ENCODE data around the gene ADH1C. TPM values are rescaled to one million over a fixed set of nuclear protein-coding genes. Genes with fewer than 3 reads are reported as not detected.
"Not testable (repeated sequence)": the region's sequence is repeated elsewhere in the genome, so short reads cannot be mapped to it uniquely, and the experiment has no call there.

The ADH1C gene
- polyA plus RNA-seq, 4 donors = 86.3 to 149 (median 117) TPM

DNA sequence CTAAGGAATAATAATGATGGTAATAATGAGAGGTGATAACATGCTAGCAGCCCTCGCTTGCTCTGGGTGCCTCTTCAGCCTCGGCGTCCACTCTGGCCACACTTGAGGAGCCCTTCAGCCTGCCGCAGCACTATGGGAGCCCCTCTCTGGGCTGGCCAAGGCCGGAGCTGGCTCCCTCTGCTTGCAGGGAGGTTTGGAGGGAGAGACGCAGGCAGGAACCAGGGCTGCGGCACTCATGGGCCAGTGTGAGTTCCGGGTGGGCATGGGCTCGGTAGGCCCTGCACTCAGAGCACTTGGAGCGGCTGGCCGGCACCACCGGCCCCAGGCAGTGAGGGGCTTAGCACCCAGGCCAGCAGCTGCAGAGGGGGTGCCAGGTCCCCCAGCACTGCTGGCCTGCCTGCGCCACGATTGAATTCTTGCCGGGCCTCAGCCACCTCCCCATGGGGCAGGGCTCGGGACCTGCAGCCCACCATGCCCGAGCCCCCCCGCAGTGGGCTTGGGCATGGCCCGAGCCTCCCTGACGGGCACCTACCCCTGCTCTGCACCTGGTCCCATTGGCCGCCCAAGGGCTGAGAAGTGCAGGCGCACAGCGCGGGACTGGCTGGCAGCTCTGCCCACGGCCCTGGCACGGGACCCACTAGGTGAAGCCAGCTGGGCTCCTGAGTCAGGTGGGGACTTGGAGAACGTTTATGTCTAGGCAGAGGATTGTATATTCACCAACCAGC lies 7.1 kb upstream of the ADH1C start:
- DNase-seq (ENCODE audit: low read depth in 4 of 4, low spot score in 2 of 4) = no peak

GRCh38 chr4:99357948-99358347 lies 5.4 kb upstream of the ADH1C start:
- DNase-seq (ENCODE audit: low read depth in 4 of 4, low spot score in 2 of 4) = no peak

- no peak for DNase-seq (ENCODE audit: low read depth in 4 of 4, low spot score in 2 of 4)
Observed at GRCh38 chr4:99356992-99357391, 4.4 kb upstream of the ADH1C start.

GRCh38 chr4:99356149-99356548 lies 3.6 kb upstream of the ADH1C start:
- DNase-seq (ENCODE audit: low read depth in 4 of 4, low spot score in 2 of 4) = not testable (repeated sequence)

GRCh38 chr4:99351487-99351886 lies 1.1 kb downstream of the ADH1C start:
- DNase-seq (ENCODE audit: low read depth in 4 of 4, low spot score in 2 of 4) = no peak

DNA sequence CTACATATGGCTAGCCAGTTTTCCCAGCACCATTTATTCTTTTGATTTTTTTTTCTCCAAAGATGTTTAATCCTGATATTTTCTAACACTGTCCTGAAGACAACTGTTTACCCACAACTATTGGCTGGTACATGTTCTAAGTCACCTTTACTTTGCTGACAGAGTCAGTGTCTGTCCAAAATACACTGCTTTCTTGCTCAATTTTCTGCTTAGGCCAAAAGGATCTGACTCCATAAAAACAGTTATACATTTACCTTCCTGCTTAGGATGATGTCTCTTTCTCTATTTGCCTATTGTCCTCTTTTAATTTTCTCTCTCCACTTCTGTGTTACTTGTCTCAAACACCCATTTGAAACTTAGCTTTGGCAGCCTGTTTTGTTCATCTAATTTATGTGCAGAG lies 3.2 kb downstream of the ADH1C start:
- DNase-seq (ENCODE audit: low read depth in 4 of 4, low spot score in 2 of 4) = no peak

DNA sequence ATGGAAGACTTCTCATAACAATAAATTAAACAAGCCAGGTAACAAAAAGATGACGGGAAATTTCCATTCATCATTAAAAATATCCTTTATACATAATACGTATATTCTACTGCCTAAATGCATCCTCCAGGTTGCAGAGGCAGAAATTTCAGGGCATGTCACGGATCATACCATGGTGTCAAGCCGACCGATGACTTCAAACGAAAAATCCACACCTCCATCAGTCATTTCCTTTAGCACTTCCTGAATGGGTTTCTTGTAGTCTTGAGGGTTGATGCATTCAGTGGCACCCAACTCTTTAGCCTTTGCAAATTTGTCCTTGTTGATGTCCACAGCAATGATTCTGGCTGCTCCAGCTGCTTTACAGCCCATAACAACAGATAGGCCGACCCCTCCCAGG lies 9.9 kb downstream of the ADH1C start:
- DNase-seq (ENCODE audit: low read depth in 4 of 4, low spot score in 2 of 4) = not testable (repeated sequence)

DNA sequence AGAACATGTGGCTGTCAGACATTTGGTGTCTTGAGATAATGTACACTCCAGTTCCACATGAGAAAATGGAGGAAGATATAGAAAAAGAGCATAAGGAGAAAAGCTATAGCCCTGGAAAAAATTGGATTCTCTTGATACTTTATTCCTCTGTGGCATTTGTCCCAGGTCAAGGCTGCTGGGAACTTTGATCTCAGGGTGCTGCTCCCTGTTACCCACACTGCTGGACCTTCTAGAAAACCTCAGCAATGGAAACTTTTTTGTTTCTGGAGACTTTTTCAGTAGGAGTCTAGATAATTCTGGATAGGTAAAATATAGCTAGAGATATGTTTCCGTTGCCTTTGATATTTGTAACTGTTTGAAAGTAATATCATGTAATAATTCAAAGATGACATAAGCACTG lies 11.1 kb downstream of the ADH1C start:
- DNase-seq (ENCODE audit: low read depth in 4 of 4, low spot score in 2 of 4) = no peak

DNA sequence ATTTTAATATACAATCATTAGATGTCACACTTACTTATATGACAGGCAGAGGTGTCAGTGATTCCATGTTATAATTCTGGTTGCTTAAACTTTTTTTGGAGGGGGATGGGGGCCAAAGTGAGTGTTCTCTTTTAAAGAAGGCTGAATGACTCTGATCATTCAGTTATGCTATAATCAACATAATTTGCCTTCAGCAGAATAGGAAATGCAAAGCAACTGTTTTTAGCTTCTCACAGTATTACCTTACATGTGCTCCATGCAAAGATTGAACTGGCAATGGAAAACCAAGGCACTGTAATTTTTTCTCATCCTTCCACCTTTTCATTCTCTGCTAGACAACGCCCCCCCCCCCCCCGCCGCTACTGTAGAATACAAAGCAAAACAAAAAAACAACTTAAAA lies 13.4 kb downstream of the ADH1C start:
- DNase-seq (ENCODE audit: low read depth in 4 of 4, low spot score in 2 of 4) = no peak

GRCh38 chr4:99336553-99336952 lies 16.0 kb downstream of the ADH1C start:
- no peak for DNase-seq (ENCODE audit: low read depth in 4 of 4, low spot score in 2 of 4)

DNA sequence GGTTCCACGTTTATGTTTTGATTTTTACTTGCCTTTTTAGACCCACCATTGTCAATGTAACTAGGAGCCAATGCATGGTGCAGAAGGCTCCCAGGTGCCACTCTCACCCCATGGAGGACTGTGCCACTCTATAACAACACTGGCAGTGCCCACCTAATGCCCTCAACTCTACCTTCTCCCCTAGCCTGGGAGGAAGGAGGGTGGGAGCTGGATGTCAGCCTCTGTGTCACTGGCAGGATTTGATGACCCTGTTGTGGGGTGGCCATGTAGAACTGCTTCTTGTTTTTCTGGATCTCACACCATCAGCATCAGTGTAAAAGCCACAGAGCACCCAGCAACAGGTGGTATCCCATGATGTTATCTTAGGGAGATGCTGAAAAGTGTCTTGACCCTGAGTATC lies 17.7 kb downstream of the ADH1C start:
- DNase-seq (ENCODE audit: low read depth in 4 of 4, low spot score in 2 of 4) = no peak

GRCh38 chr4:99330648-99331047 lies 21.9 kb downstream of the ADH1C start:
- no peak for DNase-seq (ENCODE audit: low read depth in 4 of 4, low spot score in 2 of 4)

- DNase-seq (ENCODE audit: low read depth in 4 of 4, low spot score in 2 of 4) = no peak
Observed at GRCh38 chr4:99329876-99330275, 22.7 kb downstream of the ADH1C start.

GRCh38 chr4:99324979-99325378 lies 27.6 kb downstream of the ADH1C start:
- DNase-seq (ENCODE audit: low read depth in 4 of 4, low spot score in 2 of 4) = no peak

DNA sequence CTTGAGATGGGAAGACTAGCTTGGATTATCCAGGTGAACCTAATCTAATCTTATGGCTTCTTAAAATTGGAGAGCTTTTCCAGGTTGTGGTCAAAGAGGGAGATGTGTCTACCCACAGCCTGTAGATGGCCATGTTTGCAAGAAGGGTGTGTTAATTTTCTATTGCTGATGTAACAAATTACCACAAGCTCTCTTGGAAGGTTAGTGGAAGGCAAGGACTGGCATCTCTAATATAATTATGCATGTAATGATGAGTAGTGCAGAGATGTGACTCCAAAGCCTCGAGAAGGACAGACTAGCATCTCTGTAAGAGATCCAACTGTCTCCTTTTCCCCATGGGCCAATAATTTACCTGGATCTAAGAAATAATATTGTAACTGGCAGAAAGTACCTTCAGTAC lies 28.2 kb downstream of the ADH1C start:
- DNase-seq (ENCODE audit: low read depth in 4 of 4, low spot score in 2 of 4) = no peak

DNA sequence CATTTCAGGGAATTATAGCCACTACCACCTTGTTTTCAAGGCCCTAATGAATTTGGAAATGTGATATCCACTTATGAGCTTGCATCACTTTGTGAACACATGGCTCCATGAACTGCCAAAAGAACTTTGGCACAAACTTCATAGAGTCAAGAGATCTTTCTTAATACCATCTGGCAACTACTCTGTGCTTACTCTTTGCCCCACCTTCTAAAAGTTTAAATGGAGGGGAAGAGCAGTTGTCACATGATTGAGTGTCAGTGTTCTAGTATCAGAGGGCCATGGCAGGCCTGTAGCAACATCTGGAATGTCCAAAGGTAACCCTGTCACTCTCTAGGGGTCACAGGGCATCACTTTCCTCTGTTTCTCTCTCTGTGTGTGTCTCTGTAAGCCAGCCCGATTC lies 28.8 kb downstream of the ADH1C start:
- DNase-seq (ENCODE audit: low read depth in 4 of 4, low spot score in 2 of 4) = no peak

- no peak for DNase-seq (ENCODE audit: low read depth in 4 of 4, low spot score in 2 of 4)
Observed at GRCh38 chr4:99321241-99322191, 31.0 kb downstream of the ADH1C start, which contains the start of gene ADH1B. Gene ADH1B (minus strand): TSS chr4:99321401. CDS start chr4:99321331, 70 bp downstream.

- not testable (repeated sequence) for DNase-seq (ENCODE audit: low read depth in 4 of 4, low spot score in 2 of 4)
Observed at GRCh38 chr4:99317811-99318210, 34.7 kb downstream of the ADH1C start.

DNA sequence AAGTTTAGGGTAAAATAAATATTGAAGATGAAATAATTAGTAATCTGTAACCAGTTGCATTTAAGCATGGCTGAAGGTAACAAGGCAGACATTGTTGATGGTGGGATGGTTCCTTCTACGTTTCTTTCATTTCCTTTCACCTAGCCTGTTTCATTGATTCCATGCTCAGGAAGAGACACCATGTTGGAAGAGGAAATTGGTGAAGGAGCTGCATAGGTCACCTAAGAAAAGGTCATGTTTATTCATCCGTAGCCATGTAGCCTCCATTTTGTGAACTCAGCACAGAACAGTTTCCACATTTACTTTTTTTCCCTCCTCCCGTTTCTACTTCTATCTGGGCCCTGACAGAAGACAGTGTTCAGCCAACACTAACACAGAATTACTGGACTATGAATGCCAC lies 35.2 kb downstream of the ADH1C start:
- DNase-seq (ENCODE audit: low read depth in 4 of 4, low spot score in 2 of 4) = no peak

- no peak for DNase-seq (ENCODE audit: low read depth in 4 of 4, low spot score in 2 of 4)
Observed at GRCh38 chr4:99315839-99316238, 36.7 kb downstream of the ADH1C start.

- no peak for DNase-seq (ENCODE audit: low read depth in 4 of 4, low spot score in 2 of 4)
Observed at GRCh38 chr4:99314211-99314610, 38.3 kb downstream of the ADH1C start.

DNA sequence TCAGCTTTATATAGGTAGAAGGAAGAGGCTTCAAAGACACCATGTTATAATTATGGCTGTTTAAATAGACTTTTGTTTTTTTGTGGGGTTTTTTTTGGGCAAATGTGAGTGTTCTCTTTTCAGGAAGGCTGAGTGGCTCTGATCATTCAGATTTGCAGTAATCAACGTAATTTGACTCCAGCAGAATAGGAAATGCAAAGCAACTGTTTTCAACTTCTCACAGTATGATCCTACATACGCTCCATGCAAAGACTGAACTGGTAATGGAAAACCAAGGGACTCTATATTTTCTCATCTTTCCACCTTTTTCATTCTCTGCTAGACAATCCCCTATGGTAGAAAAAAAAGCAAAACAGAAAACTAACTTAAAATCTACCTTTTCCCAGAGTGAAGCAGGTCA lies 42.2 kb downstream of the ADH1C start:
- no peak for DNase-seq (ENCODE audit: low read depth in 4 of 4, low spot score in 2 of 4)

Data from left renal cortex interstitium (tissue), 4 donors.